Testis (tissue), 2 donors: ENCODE measurements around the gene DUSP8.

Experiments
- CTCF ChIP-seq, 3 experiments: fragments of 450-650 bp in 2 of 3; fragments of 200-600 bp in 1 of 3; sonication (generic) in 1 of 3; IDR thresholded peaks; one replicate each; pipeline ENCODE4 v1.5.1; 2016 to 2019; ENCODE audit warnings: antibody characterized with exemption in 3 of 3, mild to moderate bottlenecking in 2 of 3, moderate library complexity in 1 of 3
- POLR2A ChIP-seq: fragments of 450-650 bp; IDR thresholded peaks from one replicate; pipeline ENCODE4 v1.6.1; 2017; ENCODE audit warnings: antibody characterized with exemption, mild to moderate bottlenecking, moderate library complexity

DNA sequence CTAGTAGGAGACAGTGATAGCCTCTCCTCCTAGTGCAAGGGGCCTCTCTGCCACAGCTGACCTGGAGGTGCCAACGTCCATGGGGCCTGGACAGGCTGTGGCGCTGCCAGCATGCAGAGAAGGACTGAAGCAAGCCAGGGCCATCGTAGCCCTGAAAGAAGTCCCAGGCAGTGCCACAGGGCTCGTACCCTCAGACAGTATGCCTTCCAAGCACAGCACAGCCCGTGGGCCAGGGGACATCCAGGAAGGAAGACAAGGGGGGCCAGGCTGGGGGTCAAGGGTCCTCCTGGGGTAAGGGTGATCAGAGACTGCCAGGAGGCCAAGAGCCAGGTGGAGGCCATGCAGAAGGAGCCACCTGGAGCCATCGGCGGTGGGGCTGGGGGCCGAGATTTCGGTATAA, 65.1 kb downstream of the DUSP8 start:
- TF ChIP-seq CTCF (IDR thresholded peaks at IDR 0.05) (no peak), POLR2A (no peak)
